Measurements from ENCODE around the gene AWAT2.

- TF ChIP-seq EZH2 (IDR thresholded peaks at IDR 0.05) (no peak), POLR2AphosphoS5 (IDR thresholded peaks at IDR 0.05; ENCODE audit: borderline replicate concordance, low read depth, low read length) (no peak), FOXP2 (optimal IDR thresholded peaks at IDR 0.05; ENCODE audit: control extremely low read depth, extremely low read length, insufficient read depth) (no peak)
Observed at GRCh38 chrX:70062961-70063550, 13.3 kb upstream of the AWAT2 start.
